IPS-18c (cell line): Measurements from ENCODE around the gene CSK.
"Not testable (repeated sequence)": the region's sequence is repeated elsewhere in the genome, so short reads cannot be mapped to it uniquely, and the experiment has no call there.

Experiments used
- H3K4me3 ChIP-seq: 2 replicates; pipeline ENCODE4 v1.7.0; 2013; ENCODE audit warnings: low read depth, mild to moderate bottlenecking, low read length, moderate library complexity; ENCODE audit not compliant: insufficient read depth
- H3K9me3 ChIP-seq: one replicate; pipeline ENCODE4 v1.6.1; 2013; ENCODE audit warnings: mild to moderate bottlenecking, low read length, moderate library complexity; ENCODE audit not compliant: control insufficient read depth, insufficient read depth

CSK gene

GRCh38 chr15:74781431-74782258 lies at the start of gene CSK:
Gene CSK (plus strand): TSS chr15:74782080. CDS start chr15:74798298, 16,218 bp downstream.
- Histone ChIP-seq H3K9me3 (no peaks in the 10 kb centered on the region), H3K4me3 (peak within 1 kb of the TSS; percentile 77)

GRCh38 chr15:74732846-74733245 lies 49.0 kb upstream of the CSK start:
- Histone ChIP-seq H3K4me3 (no peak overlapping the region), H3K9me3 (no peaks in the 10 kb centered on the region)

- Histone ChIP-seq H3K9me3 (no peaks in the 10 kb centered on the region), H3K4me3 (no peak overlapping the region)
Measured at GRCh38 chr15:74733269-74733668, 48.6 kb upstream of the CSK start.

GRCh38 chr15:74735305-74735704 lies 46.6 kb upstream of the CSK start:
- no peaks in the 10 kb centered on the region for H3K9me3 ChIP-seq
- no peak overlapping the region for H3K4me3 ChIP-seq

GRCh38 chr15:74738239-74738638 lies 43.6 kb upstream of the CSK start:
- H3K4me3 ChIP-seq, H3K9me3 ChIP-seq: not testable (repeated sequence)

- H3K9me3 ChIP-seq = no peaks in the 10 kb centered on the region
- H3K4me3 ChIP-seq = no peak overlapping the region; the same call in 1 of the 2 replicates
Measured at GRCh38 chr15:74742422-74742821, 39.5 kb upstream of the CSK start.

- Histone ChIP-seq H3K9me3 (no peaks in the 10 kb centered on the region), H3K4me3 (no peak overlapping the region)
Measured at GRCh38 chr15:74746389-74746788, 35.5 kb upstream of the CSK start.

- Histone ChIP-seq H3K9me3 (no peaks in the 10 kb centered on the region), H3K4me3 (no peak within 1 kb of the TSS)
Measured at GRCh38 chr15:74748322-74748946, 33.4 kb upstream of the CSK start, which contains the start of gene CYP1A2. Gene CYP1A2 (plus strand): TSS chr15:74748845. CDS start chr15:74749739, 894 bp downstream.

- H3K4me3 ChIP-seq = no peak overlapping the region
- H3K9me3 ChIP-seq = no peaks in the 10 kb centered on the region
Measured at GRCh38 chr15:74749832-74750231, 32.0 kb upstream of the CSK start.

- Histone ChIP-seq H3K9me3 (no peaks in the 10 kb centered on the region), H3K4me3 (no peak overlapping the region)
Measured at GRCh38 chr15:74750751-74751150, 31.1 kb upstream of the CSK start.

GRCh38 chr15:74752011-74752410 lies 29.9 kb upstream of the CSK start:
- Histone ChIP-seq H3K9me3 (no peaks in the 10 kb centered on the region), H3K4me3 (no peak overlapping the region)

GRCh38 chr15:74752531-74752930 lies 29.3 kb upstream of the CSK start:
- Histone ChIP-seq H3K9me3 (no peaks in the 10 kb centered on the region), H3K4me3 (no peak overlapping the region)

GRCh38 chr15:74754593-74755215 lies 27.2 kb upstream of the CSK start:
- H3K4me3 ChIP-seq = no peak overlapping the region

GRCh38 chr15:74758736-74759135 lies 23.1 kb upstream of the CSK start:
- H3K9me3 ChIP-seq = no peaks in the 10 kb centered on the region
- no peak overlapping the region for H3K4me3 ChIP-seq

More at GRCh38 chr15:74754593-74755215, 27.2 kb upstream of the CSK start:
- no peaks in the 10 kb centered on the region for H3K9me3 ChIP-seq

GRCh38 chr15:74762791-74763150 lies 19.1 kb upstream of the CSK start:
- Histone ChIP-seq H3K4me3 (no peak overlapping the region), H3K9me3 (no peaks in the 10 kb centered on the region)

GRCh38 chr15:74763416-74763815 lies 18.5 kb upstream of the CSK start:
- Histone ChIP-seq H3K9me3 (no peaks in the 10 kb centered on the region), H3K4me3 (no peak overlapping the region)

GRCh38 chr15:74767167-74768098 lies 14.4 kb upstream of the CSK start:
- Histone ChIP-seq H3K4me3 (no peak overlapping the region), H3K9me3 (no peaks in the 10 kb centered on the region)
